Posterior vena cava (tissue), 2 donors: ENCODE data around the gene ATP6V1E1. TPM values are rescaled to one million over a fixed set of nuclear protein-coding genes. Genes with fewer than 3 reads are reported as not detected.

Experiments
- DNase-seq: peaks from one replicate; pipeline ENCODE4 v3.0.0-alpha.2; 2020; ENCODE audit warnings: low spot score
- intact Hi-C, 2 donors: fragments of 100-400 bp; cut with DNase I; formaldehyde crosslinking; loops; one replicate each; pipeline versions ENCODE4 v1.14.1 to v1.14.2; 2022 to 2023
- total RNA-seq, 2 donors: library from RNA; stranded (reverse); fragmentation: NEBNext Ultra II Directional; extraction: Animal tissue kit (Norgen Biotek cat#: 25700); gene quantifications; one replicate each; pipeline ENCODE4 v1.2.1, GENCODE V29; 2021
- donor health status: DM: yes; HTN: yes; CAD: no.
- donor health status: DM: yes; HTN: yes; CAD: no.

ATP6V1E1 gene
- total RNA-seq, 2 donors from 2014 or later, result 116 to 126 TPM

- DNase-seq, result peak; percentile 78
- intact Hi-C loops, result no loop called here
These were observed 65.4 kb downstream of the ATP6V1E1 start, which contains the start of gene SLC25A18 for GRCh38 chr22:17562906-17563870. TSS of gene SLC25A18 (plus strand) at chr22:17563498. CDS start at chr22:17579945, 16,447 bp downstream.

- peak; percentile 52 for DNase-seq
These were observed 69.4 kb downstream of the ATP6V1E1 start for GRCh38 chr22:17559188-17559587.

GRCh38 chr22:17554814-17555213, 73.7 kb downstream of the ATP6V1E1 start:
- intact Hi-C loops, result no loop called here
- no peak for DNase-seq

More at GRCh38 chr22:17559188-17559587, 69.4 kb downstream of the ATP6V1E1 start:
- intact Hi-C loops, result no loop called here

- intact Hi-C loops, result no loop called here
- no peak for DNase-seq
These were observed 75.8 kb downstream of the ATP6V1E1 start for GRCh38 chr22:17552737-17553136.

GRCh38 chr22:17549655-17550054, 78.9 kb downstream of the ATP6V1E1 start:
- intact Hi-C loops, result no loop called here

GRCh38 chr22:17549183-17549582, 79.4 kb downstream of the ATP6V1E1 start:
- intact Hi-C loops, result no loop called here
- DNase-seq, result no peak

More at GRCh38 chr22:17549655-17550054, 78.9 kb downstream of the ATP6V1E1 start:
- no peak for DNase-seq

GRCh38 chr22:17548756-17549035, 79.9 kb downstream of the ATP6V1E1 start:
- intact Hi-C loops, result no loop called here
- DNase-seq, result no peak

- no peak for DNase-seq
- intact Hi-C loops, result no loop called here
These were observed 80.4 kb downstream of the ATP6V1E1 start for GRCh38 chr22:17548010-17548755.

- no peak for DNase-seq
These were observed 86.1 kb downstream of the ATP6V1E1 start for GRCh38 chr22:17542452-17542851.

More at GRCh38 chr22:17542452-17542851, 86.1 kb downstream of the ATP6V1E1 start:
- intact Hi-C loops, result no loop called here

Other genes starting within 250 kb of the ATP6V1E1 start
- 1 to 10 TPM in 1 of 2 donors, under 1 TPM in 1; 0.76 to 1.2 TPM for gene SLC25A18, start 65.3 kb downstream of the ATP6V1E1 start, total RNA-seq
- gene BCL2L13, start 10.0 kb upstream of the ATP6V1E1 start, total RNA-seq, result 10 to 100 TPM; 28.9 to 34.7 TPM
- 10 to 100 TPM; 11.8 to 13.0 TPM for gene BID, start 145.7 kb upstream of the ATP6V1E1 start, total RNA-seq